HG03064 (cell line): ENCODE results near the gene SHISAL1.

Experiments
- ATAC-seq: cut with Tn5 transposase; IDR thresholded peaks from one replicate; pipeline ENCODE4 v1.9.1; 2021; ENCODE audit warnings: low read depth; ENCODE audit not compliant: unreplicated experiment

Gene SHISAL1

GRCh38 chr22:44266796-44267760, 45.7 kb downstream of the SHISAL1 start:
- no peak for ATAC-seq

GRCh38 chr22:44263547-44263946, 49.2 kb downstream of the SHISAL1 start:
- ATAC-seq: no peak

- no peak for ATAC-seq
Measured at GRCh38 chr22:44261861-44262595, 50.7 kb downstream of the SHISAL1 start.

GRCh38 chr22:44261164-44261860, 51.4 kb downstream of the SHISAL1 start:
- ATAC-seq: no peak

- no peak for ATAC-seq
Measured at GRCh38 chr22:44260216-44261035, 52.3 kb downstream of the SHISAL1 start.

- no peak for ATAC-seq
Measured at GRCh38 chr22:44259366-44260215, 53.2 kb downstream of the SHISAL1 start.

GRCh38 chr22:44256556-44257485, 55.9 kb downstream of the SHISAL1 start:
- no peak for ATAC-seq

- ATAC-seq: no peak
Measured at GRCh38 chr22:44256085-44256484, 56.7 kb downstream of the SHISAL1 start.

GRCh38 chr22:44254811-44255210, 57.9 kb downstream of the SHISAL1 start:
- ATAC-seq: no peak

GRCh38 chr22:44249376-44250147, 63.2 kb downstream of the SHISAL1 start:
- ATAC-seq: no peak

- no peak for ATAC-seq
Measured at GRCh38 chr22:44248926-44249325, 63.8 kb downstream of the SHISAL1 start.

GRCh38 chr22:44247923-44248892, 64.5 kb downstream of the SHISAL1 start:
- no peak for ATAC-seq

- no peak for ATAC-seq
Measured at GRCh38 chr22:44247346-44247745, 65.4 kb downstream of the SHISAL1 start.

GRCh38 chr22:44246615-44247326, 66.0 kb downstream of the SHISAL1 start:
- no peak for ATAC-seq

- no peak for ATAC-seq
Measured at GRCh38 chr22:44245867-44246266, 66.9 kb downstream of the SHISAL1 start.

- ATAC-seq: no peak
Measured at GRCh38 chr22:44245438-44245837, 67.3 kb downstream of the SHISAL1 start.
